GM18526 (cell line): ENCODE data around the gene C1orf105.
A peak's percentile ranks its signal among the peaks of the same experiment; 100 is the strongest.

Source experiments
- POLR2A ChIP-seq: IDR thresholded peaks from 3 replicates; pipeline ENCODE4 v1.6.1; 2011; ENCODE audit not compliant: insufficient read length; ENCODE audit errors: extremely low read depth

C1orf105 gene

DNA sequence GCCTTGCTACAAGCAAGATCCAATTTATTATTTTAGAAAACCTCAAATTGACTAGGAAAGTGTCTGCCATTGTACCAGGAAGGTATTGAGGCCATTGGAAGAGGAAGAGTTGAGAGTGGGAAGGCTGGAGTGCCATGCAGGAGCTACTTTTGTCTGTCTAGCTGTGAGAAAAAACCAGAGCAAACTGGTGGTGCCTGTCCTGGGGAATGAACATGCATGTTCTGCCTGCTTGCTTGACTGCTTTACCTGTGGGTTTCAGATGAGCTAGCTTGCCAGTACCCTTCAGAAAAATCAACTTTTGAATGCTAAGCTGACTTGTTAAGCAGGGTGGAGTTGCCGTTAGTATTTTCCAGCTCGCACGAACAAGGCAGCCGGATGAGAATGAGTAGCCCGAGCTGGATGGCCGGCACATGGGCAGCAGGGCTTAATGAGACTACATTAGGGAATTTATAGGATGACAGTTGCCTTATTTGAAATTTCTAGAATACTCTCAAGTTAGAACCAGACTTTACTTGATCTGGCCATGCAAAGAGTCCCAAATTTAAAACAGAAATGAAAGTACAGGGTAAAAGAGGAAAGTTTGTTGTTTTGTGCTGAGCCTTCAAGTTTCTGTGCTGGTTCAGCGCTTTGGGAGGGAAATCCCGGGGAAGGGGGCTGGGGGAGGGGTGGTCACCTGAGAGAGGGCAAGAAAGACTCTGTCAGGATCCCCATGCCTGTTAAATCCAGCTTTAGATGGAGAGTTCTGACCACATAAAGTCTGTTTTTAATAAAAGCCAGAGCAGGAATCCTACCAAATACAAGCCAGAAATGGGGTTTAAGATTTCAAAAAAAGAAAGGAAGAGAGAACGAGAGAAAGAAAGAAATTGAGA is 29.6 kb upstream of the C1orf105 start:
- peak; percentile 25 for TF ChIP-seq POLR2A

DNA sequence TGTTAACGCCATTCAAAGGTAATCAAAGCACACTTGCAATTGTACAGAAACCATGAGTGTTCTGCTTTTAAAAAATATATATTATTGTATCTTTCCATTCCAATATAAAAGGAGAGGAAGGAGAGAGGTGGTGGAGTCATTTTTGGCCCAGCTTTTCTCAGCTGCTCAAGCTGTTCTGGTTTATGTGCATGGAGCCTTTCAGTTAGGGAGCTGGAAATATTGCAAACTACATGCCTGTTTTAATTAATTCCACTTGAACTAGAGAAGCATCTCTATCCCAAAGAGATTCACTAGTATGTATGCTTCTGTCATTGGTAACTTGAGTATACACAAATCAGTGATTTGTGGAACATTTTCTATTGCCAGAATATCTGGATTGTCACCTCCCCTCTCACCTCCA is 28.5 kb upstream of the C1orf105 start:
- TF ChIP-seq POLR2A = no peak

- no peak for TF ChIP-seq POLR2A
Measured at GRCh38 chr1:172393354-172393753, 27.1 kb upstream of the C1orf105 start.

DNA sequence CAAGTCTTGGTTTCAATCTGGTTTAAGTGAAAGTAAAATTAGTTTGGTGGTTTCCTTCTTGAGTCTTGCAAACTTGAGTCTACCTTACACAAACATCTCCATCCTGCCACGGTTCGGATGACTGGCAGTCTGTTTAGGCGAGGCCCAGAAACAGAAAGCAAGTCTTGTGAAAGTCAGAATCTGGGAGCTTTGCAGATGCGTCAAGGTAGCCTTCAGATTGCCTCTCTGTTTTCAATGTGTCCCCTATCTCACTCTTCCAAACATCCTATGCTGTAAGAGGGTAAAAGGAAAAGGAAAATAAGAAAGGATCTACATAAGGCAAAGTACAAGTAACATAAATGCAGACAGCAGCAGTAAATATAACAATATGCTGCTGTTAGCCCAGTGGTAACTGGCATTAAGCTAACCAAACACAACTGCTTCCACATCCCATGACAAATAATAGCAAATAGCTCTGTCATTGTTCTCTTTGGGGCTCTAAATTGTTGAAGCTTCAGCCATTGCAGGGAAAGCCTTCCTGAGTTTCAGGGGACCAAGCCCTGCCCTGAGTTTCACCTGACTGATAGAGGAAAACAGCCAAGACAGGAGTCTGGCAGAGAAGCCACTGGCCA is 26.2 kb upstream of the C1orf105 start:
- no peak for TF ChIP-seq POLR2A

GRCh38 chr1:172394811-172395210 is 25.7 kb upstream of the C1orf105 start:
- TF ChIP-seq POLR2A = no peak

- TF ChIP-seq POLR2A = no peak
Measured at GRCh38 chr1:172395576-172395975, 24.9 kb upstream of the C1orf105 start.

GRCh38 chr1:172397221-172397620 is 23.3 kb upstream of the C1orf105 start:
- no peak for TF ChIP-seq POLR2A

GRCh38 chr1:172397633-172398032 is 22.9 kb upstream of the C1orf105 start:
- TF ChIP-seq POLR2A = no peak

DNA sequence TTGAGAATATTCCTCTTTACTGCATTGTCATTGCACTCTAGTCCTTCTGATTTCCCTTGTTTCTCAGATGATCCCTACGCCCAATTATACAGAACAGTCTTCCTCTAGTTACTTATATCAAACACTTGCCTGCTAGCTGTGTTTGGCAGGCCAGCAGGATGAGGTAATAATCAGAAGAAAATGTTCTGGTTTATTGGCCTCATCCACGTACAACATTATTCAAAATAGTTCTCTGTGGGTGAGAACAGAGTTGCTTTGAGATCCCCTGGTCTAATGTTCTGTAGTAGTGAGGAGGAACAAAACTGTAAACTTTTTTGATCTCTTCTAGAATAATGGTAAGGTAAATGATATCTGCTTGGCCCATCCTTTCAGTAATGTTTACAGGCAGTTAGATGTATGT is 22.3 kb upstream of the C1orf105 start:
- no peak for TF ChIP-seq POLR2A

- TF ChIP-seq POLR2A = no peak
Measured at GRCh38 chr1:172398970-172399755, 21.3 kb upstream of the C1orf105 start.

DNA sequence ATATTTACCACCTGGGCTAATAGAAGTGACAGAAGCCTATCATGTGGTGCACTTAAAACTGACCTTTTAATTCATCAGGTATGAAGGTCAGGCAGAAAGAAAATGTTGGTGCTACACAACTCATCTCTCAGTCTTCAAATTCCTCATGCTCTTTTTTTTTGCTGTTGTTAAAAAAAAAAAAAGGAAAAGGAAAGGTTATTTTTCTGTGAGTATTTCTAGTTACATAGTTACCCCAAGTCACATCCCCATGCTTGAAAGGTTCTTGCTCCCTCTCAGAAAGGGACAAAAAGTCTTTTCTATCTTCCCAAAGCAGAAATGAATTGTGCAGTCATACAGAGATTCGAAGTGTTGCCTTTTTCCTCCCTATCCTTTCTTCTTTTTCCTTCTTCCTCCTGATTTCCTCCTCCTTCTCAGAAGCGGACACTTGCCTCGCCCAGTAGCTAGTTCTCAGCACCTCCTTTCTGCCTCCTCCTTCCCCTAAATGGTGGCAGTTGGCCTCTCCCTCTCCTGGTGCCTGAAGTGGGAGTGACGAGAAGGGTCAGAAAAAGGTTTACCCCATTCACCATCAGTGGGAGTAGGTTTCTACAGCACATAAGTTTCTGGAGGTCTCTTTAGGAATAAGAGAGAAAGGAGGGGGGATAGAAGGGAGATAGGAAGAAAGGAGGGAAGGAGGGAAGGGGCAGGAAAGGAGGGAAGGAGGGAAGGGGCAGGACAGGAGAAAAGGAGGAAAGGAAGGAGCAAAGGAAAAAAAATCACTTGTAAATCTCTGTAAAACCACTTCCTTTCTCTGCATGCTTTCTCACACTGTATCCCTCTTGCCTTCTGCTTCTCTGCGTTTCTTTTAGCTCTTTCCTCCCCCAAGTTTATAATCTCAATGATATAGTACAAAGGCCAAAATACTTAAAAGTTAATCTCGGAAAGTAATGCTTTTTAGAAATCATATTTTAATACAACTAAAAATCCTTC is 20.4 kb upstream of the C1orf105 start:
- TF ChIP-seq POLR2A = no peak

DNA sequence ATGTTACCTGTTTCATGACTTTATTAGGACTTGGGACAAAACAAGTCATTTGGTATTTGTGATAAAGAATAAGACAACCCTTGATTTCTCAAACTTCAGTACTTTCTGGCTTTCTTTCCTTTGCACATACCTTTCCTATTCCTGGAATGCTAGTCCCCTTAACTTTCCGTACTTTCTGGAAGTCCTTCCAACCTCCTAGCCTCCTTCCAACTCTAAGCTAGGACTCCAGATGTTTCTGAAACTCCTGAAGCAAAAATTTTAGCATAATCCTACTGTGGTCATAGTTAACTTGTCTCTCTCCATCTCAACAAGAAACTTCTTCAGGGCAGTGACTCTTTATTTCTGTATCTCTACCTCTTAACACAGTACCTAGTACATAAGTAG is 19.8 kb upstream of the C1orf105 start:
- TF ChIP-seq POLR2A = no peak

GRCh38 chr1:172401477-172401876 is 19.0 kb upstream of the C1orf105 start:
- TF ChIP-seq POLR2A = no peak

- TF ChIP-seq POLR2A = no peak
Measured at GRCh38 chr1:172401892-172402291, 18.6 kb upstream of the C1orf105 start.
